Trophoblast cell (in vitro differentiated cells and primary cell): ENCODE measurements around the gene KIF5A.

Experiments used
- DNase-seq, 2 donors: peaks; one replicate each; pipeline ENCODE4 v3.0.0-alpha.2; 2016
- H2AFZ ChIP-seq: 2 replicates; pipeline ENCODE4 v1.6.1; 2013; ENCODE audit warnings: low read length, moderate library complexity, mild to moderate bottlenecking; ENCODE audit not compliant: insufficient read depth, poor library complexity
- H2AK5ac ChIP-seq: 2 replicates; pipeline ENCODE4 v1.6.1; 2013; ENCODE audit warnings: mild to moderate bottlenecking, low read length
- H2BK120ac ChIP-seq: 2 replicates; pipeline ENCODE4 v1.6.1; 2013; ENCODE audit warnings: low read length, mild to moderate bottlenecking, moderate library complexity; ENCODE audit not compliant: insufficient read depth, poor library complexity
- H2BK12ac ChIP-seq: 2 replicates; pipeline ENCODE4 v1.6.1; 2013; ENCODE audit warnings: mild to moderate bottlenecking, low read length, moderate library complexity
- H2BK5ac ChIP-seq: 2 replicates; pipeline ENCODE4 v1.6.1; 2013; ENCODE audit warnings: low read length, low read depth, moderate library complexity, mild to moderate bottlenecking; ENCODE audit not compliant: poor library complexity
- H3K14ac ChIP-seq: 2 replicates; pipeline ENCODE4 v1.6.1; 2013; ENCODE audit warnings: mild to moderate bottlenecking, low read length
- H3K18ac ChIP-seq: 2 replicates; pipeline ENCODE4 v1.6.1; 2013; ENCODE audit warnings: mild to moderate bottlenecking, low read length
- H3K23ac ChIP-seq: 2 replicates; pipeline ENCODE4 v1.6.1; 2013; ENCODE audit warnings: low read length
- H3K27ac ChIP-seq: 2 replicates; pipeline ENCODE4 v1.5.1; 2013; ENCODE audit warnings: low read depth, mild to moderate bottlenecking, inconsistent platforms, low read length, moderate library complexity
- H3K27me3 ChIP-seq: 2 replicates; pipeline ENCODE4 v1.6.1; 2013; ENCODE audit warnings: inconsistent platforms, mild to moderate bottlenecking, low read length, moderate library complexity; ENCODE audit not compliant: insufficient read depth
- H3K36me3 ChIP-seq, 2 experiments: 1 replicate in 1 of 2; 2 replicates in 1 of 2; pipeline ENCODE4 v1.6.1; 2013; ENCODE audit warnings: low read length in 2 of 2, mild to moderate bottlenecking in 2 of 2, moderate library complexity in 1 of 2; ENCODE audit not compliant: insufficient read depth in 2 of 2, control insufficient read depth in 1 of 2
- H3K4ac ChIP-seq: 2 replicates; pipeline ENCODE4 v1.6.1; 2013; ENCODE audit warnings: low read depth, mild to moderate bottlenecking, low read length, moderate library complexity
- H3K4me1 ChIP-seq, 2 experiments: 1 replicate in 1 of 2; 2 replicates in 1 of 2; pipeline ENCODE4 v1.6.1; 2013; ENCODE audit warnings: low read length in 2 of 2, mild to moderate bottlenecking in 2 of 2, moderate library complexity in 1 of 2; ENCODE audit not compliant: insufficient read depth in 2 of 2, control insufficient read depth in 1 of 2
- H3K4me2 ChIP-seq: 2 replicates; pipeline ENCODE4 v1.6.1; 2013; ENCODE audit warnings: inconsistent platforms, mild to moderate bottlenecking, low read length, moderate library complexity
- H3K4me3 ChIP-seq: 2 replicates; pipeline ENCODE4 v1.5.1; 2013; ENCODE audit warnings: mild to moderate bottlenecking, low read depth, low read length, inconsistent platforms
- H3K79me1 ChIP-seq: one replicate; pipeline ENCODE4 v1.6.1; 2013; ENCODE audit warnings: low read length
- H3K79me2 ChIP-seq: 2 replicates; pipeline ENCODE4 v1.6.1; 2013; ENCODE audit warnings: low read length, mild to moderate bottlenecking; ENCODE audit not compliant: control insufficient read depth, insufficient read depth, poor library complexity
- H3K9ac ChIP-seq: 2 replicates; pipeline ENCODE4 v1.6.1; 2013; ENCODE audit warnings: mild to moderate bottlenecking, low read length
- H3K9me3 ChIP-seq: 2 replicates; pipeline ENCODE4 v1.6.1; 2013; ENCODE audit warnings: low read depth, mild to moderate bottlenecking, control low read depth, inconsistent platforms, low read length; ENCODE audit not compliant: insufficient read depth
- H4K12ac ChIP-seq: 2 replicates; pipeline ENCODE4 v1.6.1; 2013; ENCODE audit warnings: low read depth, mild to moderate bottlenecking, low read length, moderate library complexity
- H4K8ac ChIP-seq: 2 replicates; pipeline ENCODE4 v1.6.1; 2013; ENCODE audit warnings: low read depth, mild to moderate bottlenecking, low read length, moderate library complexity
- H4K91ac ChIP-seq: one replicate; pipeline ENCODE4 v1.6.1; 2013; ENCODE audit warnings: low read depth, mild to moderate bottlenecking, low read length, moderate library complexity
- WGBS: extraction: QIAGEN DNeasy Blood & Tissue Kit; methylation state at CpG from one replicate; pipeline ENCODE4 v1.1.7; 2013; ENCODE audit warnings: missing lambda C conversion rate; ENCODE audit not compliant: insufficient read length, insufficient coverage; ENCODE audit errors: extremely low coverage; 5-methylcytosine and 5-hydroxymethylcytosine counted together

The KIF5A gene

DNA sequence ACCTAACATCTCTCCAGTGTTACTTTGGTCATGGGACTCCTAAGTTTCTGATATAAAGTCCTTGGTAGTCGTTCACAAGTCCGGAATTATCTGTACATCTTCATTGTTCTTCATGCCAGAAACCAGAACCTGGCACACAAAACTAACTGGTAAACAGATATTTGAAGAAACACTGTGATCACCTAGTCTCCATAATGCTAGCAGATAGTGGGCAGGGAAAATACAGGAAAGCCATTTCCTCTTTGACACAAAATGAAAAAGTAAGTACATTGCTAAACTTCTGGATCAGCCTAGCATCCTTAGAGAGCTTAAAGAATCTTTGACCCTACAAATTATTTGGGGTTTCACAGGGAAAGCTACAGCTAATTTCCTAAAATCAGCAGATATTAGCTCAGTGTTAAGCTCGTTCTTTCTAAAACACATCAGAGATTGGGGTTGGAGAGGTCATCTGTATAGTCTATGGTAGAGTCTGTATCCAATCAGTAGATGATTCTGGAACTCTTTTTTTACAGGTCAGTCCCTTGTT, 34.4 kb upstream of the KIF5A start:
- Histone ChIP-seq H3K14ac (no peak overlapping the region), H3K36me3 (peaks cover 43 to 63% of the 10 kb centered on the region in 2 experiments), H3K4me3 (no peak overlapping the region), H3K18ac (no peak overlapping the region), H4K91ac (no peak overlapping the region), H4K12ac (no peak overlapping the region), H2AK5ac (no peak overlapping the region), H3K27me3 (no peaks in the 10 kb centered on the region), H3K79me1 (peaks cover 9% of the 10 kb centered on the region), H3K79me2 (peaks cover 10% of the 10 kb centered on the region), H2BK12ac (no peak overlapping the region), H3K27ac (no peak overlapping the region), H2BK120ac (no peak overlapping the region), H3K9me3 (peaks cover 2% of the 10 kb centered on the region), H2AFZ (no peak overlapping the region), H3K9ac (no peak overlapping the region), H3K23ac (no peak overlapping the region), H2BK5ac (no peak overlapping the region), H3K4me2 (no peak overlapping the region), H3K4ac (no peak overlapping the region), H4K8ac (no peak overlapping the region), H3K4me1 (peaks cover 0 to 6% of the 10 kb centered on the region in 2 experiments)
- DNase-seq, result no peak
- WGBS, result no CpG with 5 or more reads among the region's 3 CpGs

DNA sequence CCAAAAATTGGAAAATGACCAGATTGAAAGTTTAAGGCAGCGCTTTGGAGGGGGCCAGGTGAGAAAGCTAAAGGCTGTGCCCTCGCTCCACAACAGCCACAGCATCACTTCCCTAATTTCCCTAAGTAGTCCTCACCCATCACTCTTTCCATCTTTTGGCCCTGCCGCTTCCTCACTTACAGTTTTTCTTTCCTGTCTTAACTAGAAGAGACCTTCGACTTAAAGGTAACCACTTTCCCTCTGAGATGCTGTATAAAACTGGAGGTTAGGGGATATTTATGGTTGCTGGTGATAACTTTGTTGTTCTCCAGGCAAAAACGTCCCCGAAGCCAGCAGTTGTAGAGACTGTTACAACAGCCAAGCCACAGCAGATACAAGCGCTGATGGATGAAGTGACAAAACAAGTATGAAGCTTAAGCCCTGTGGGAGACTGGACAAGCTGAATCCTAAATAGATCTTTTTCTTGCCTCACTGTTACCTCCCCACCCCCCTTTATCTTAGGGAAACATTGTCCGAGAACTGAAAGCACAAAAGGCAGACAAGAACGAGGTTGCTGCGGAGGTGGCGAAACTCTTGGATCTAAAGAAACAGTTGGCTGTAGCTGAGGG, 33.8 kb upstream of the KIF5A start:
- no peak overlapping the region for H3K4me3 ChIP-seq
- no peak overlapping the region for H3K23ac ChIP-seq
- H3K27ac ChIP-seq, result no peak overlapping the region
- peaks cover 12% of the 10 kb centered on the region for H3K79me1 ChIP-seq
- no peak overlapping the region for H2BK12ac ChIP-seq
- no CpG with 5 or more reads among the region's 11 CpGs for WGBS
- H3K18ac ChIP-seq, result no peak overlapping the region
- H2AK5ac ChIP-seq, result no peak overlapping the region
- no peak overlapping the region for H3K9ac ChIP-seq
- peaks cover 10% of the 10 kb centered on the region for H3K79me2 ChIP-seq
- H3K4me1 ChIP-seq, result peaks cover 2 to 9% of the 10 kb centered on the region in 2 experiments
- no peak for DNase-seq
- H4K91ac ChIP-seq, result no peak overlapping the region
- peaks cover 40 to 58% of the 10 kb centered on the region in 2 experiments for H3K36me3 ChIP-seq
- H2AFZ ChIP-seq, result no peak overlapping the region
- no peaks in the 10 kb centered on the region for H3K27me3 ChIP-seq
- no peak overlapping the region for H4K12ac ChIP-seq
- no peak overlapping the region for H3K14ac ChIP-seq
- peaks cover 2% of the 10 kb centered on the region for H3K9me3 ChIP-seq
- H3K4ac ChIP-seq, result no peak overlapping the region
- H2BK5ac ChIP-seq, result no peak overlapping the region
- H2BK120ac ChIP-seq, result no peak overlapping the region
- H4K8ac ChIP-seq, result no peak overlapping the region
- no peak overlapping the region for H3K4me2 ChIP-seq

DNA sequence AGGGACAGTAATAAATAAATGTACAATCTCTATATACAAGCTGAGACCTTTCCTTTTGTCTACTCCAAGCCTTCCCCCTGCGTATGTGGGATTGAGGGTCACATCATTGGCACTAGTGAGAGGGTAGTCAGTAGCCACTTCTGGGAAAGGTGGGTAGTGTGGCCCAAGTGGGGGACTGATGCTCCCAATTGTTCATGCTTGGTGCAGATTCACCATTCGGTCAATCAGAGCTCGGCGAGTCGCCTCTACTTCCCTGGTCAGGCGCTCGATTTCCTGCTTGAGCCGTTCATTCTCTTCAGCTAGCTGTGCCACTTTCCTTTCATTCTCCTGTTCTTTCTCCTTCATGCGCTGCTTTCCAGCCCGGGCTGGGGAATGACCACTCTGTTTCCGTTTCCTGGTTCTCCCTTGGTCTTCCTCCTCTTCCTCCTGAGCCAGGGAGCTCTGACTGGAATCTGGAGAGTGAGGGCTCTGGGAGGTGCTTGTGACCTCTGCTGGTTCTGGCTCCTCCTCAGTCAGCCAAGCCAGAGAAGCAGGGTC, 33.2 kb upstream of the KIF5A start:
- Histone ChIP-seq H3K4ac (no peak overlapping the region), H2BK12ac (no peak overlapping the region), H3K4me1 (peaks cover 8 to 14% of the 10 kb centered on the region in 2 experiments), H3K9me3 (peaks cover 2% of the 10 kb centered on the region), H3K9ac (no peak overlapping the region), H2BK5ac (no peak overlapping the region), H3K18ac (no peak overlapping the region), H3K36me3 (peaks cover 35 to 51% of the 10 kb centered on the region in 2 experiments), H3K14ac (no peak overlapping the region), H3K79me1 (peaks cover 18% of the 10 kb centered on the region), H2AFZ (no peak overlapping the region), H4K12ac (no peak overlapping the region), H3K79me2 (peaks cover 10% of the 10 kb centered on the region), H2AK5ac (no peak overlapping the region), H4K8ac (no peak overlapping the region), H3K23ac (no peak overlapping the region), H3K27ac (no peak overlapping the region), H3K27me3 (no peaks in the 10 kb centered on the region), H4K91ac (no peak overlapping the region), H2BK120ac (no peak overlapping the region), H3K4me2 (no peak overlapping the region), H3K4me3 (no peak overlapping the region)
- no peak for DNase-seq
- WGBS, result no CpG with 5 or more reads among the region's 11 CpGs

DNA sequence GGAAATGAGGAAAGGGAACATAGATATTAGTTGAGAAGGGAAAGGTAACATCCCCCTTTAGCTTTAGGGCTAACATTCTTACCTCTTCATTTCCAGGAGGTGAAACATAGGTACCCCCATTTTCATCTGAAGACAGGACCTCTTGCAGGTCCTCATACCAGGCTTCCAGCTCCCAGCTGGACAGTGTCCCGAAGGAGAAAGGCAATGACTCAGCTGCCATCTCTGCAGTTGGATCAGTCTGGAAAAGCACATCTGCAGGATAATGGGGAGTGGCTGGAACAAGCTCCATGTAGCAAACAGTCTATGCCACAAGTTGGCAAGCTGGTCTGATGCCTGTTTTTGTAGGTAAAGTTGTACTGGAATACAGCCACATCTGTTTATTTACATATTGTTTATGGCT, 32.7 kb upstream of the KIF5A start:
- H3K4me1 ChIP-seq, result peaks cover 12 to 18% of the 10 kb centered on the region in 2 experiments
- H2AK5ac ChIP-seq, result no peak overlapping the region
- no peak overlapping the region for H3K9ac ChIP-seq
- no peak overlapping the region for H2BK5ac ChIP-seq
- peaks cover 32 to 46% of the 10 kb centered on the region in 2 experiments for H3K36me3 ChIP-seq
- H2AFZ ChIP-seq, result no peak overlapping the region
- no peak overlapping the region for H3K4me3 ChIP-seq
- H3K9me3 ChIP-seq, result peaks cover 2% of the 10 kb centered on the region
- H4K91ac ChIP-seq, result no peak overlapping the region
- H4K8ac ChIP-seq, result no peak overlapping the region
- H2BK120ac ChIP-seq, result no peak overlapping the region
- WGBS, result no CpG with 5 or more reads among the region's 1 CpG
- H3K4me2 ChIP-seq, result no peak overlapping the region
- no peak overlapping the region for H3K18ac ChIP-seq
- DNase-seq, result no peak
- H3K27me3 ChIP-seq, result no peaks in the 10 kb centered on the region
- H3K14ac ChIP-seq, result no peak overlapping the region
- H2BK12ac ChIP-seq, result no peak overlapping the region
- H3K23ac ChIP-seq, result no peak overlapping the region
- H3K4ac ChIP-seq, result no peak overlapping the region
- no peak overlapping the region for H3K27ac ChIP-seq
- H3K79me1 ChIP-seq, result peaks cover 22% of the 10 kb centered on the region
- no peak overlapping the region for H4K12ac ChIP-seq
- H3K79me2 ChIP-seq, result peaks cover 10% of the 10 kb centered on the region
